ENCODE data around the gene NDUFV2. TPM values are rescaled to one million over a fixed set of nuclear protein-coding genes. Genes with fewer than 3 reads are reported as not detected.
"Not testable (repeated sequence)": the region's sequence is repeated elsewhere in the genome, so short reads cannot be mapped to it uniquely, and the experiment has no call there.

The NDUFV2 gene
- total RNA-seq, 1 donor from 2014 or later = 224 TPM

- intact Hi-C loops (cut with micrococcal nuclease) = no loop called here
Observed at GRCh38 chr18:9090578-9090977, 11.9 kb upstream of the NDUFV2 start.

GRCh38 chr18:9091066-9091476 is 11.4 kb upstream of the NDUFV2 start:
- intact Hi-C loops (cut with micrococcal nuclease) = loop anchor here (1.0 kb wide), 4 partner anchors 8 to 26 kb away; partner anchors contain the start of gene NDUFV2

GRCh38 chr18:9092665-9093064 is 9.8 kb upstream of the NDUFV2 start:
- intact Hi-C loops (cut with micrococcal nuclease) = no loop called here

- intact Hi-C loops (cut with micrococcal nuclease) = not testable (repeated sequence)
Observed at GRCh38 chr18:9093109-9093508, 9.4 kb upstream of the NDUFV2 start.

- intact Hi-C loops (cut with micrococcal nuclease) = no loop called here
Observed at GRCh38 chr18:9094307-9095226, 7.9 kb upstream of the NDUFV2 start.

- intact Hi-C loops (cut with micrococcal nuclease) = no loop called here
Observed at GRCh38 chr18:9095297-9096006, 7.0 kb upstream of the NDUFV2 start.

GRCh38 chr18:9096007-9096371 is 6.5 kb upstream of the NDUFV2 start:
- intact Hi-C loops (cut with micrococcal nuclease) = no loop called here

GRCh38 chr18:9096685-9097084 is 5.8 kb upstream of the NDUFV2 start:
- intact Hi-C loops (cut with micrococcal nuclease) = no loop called here

- intact Hi-C loops (cut with micrococcal nuclease) = no loop called here
Observed at GRCh38 chr18:9097349-9097748, 5.2 kb upstream of the NDUFV2 start.

GRCh38 chr18:9100796-9101195 is 1.7 kb upstream of the NDUFV2 start:
- intact Hi-C loops (cut with micrococcal nuclease) = loop anchor here (1.0 to 10.0 kb wide), 2 partner anchors 17 to 514 kb away; partner anchors contain the start of gene PPP4R1

- intact Hi-C loops (cut with micrococcal nuclease) = loop anchor here (1.0 to 10.0 kb wide), 9 partner anchors 11 to 811 kb away; partner anchors contain the start of genes ANKRD12, PPP4R1, RALBP1 and TWSG1
Observed at GRCh38 chr18:9101730-9102507, 580 bp upstream of the NDUFV2 start.

- intact Hi-C loops (cut with micrococcal nuclease) = loop anchor here (1.0 to 10.0 kb wide), 3 partner anchors 45 to 809 kb away; partner anchors contain the start of gene PPP4R1
Observed at GRCh38 chr18:9103376-9103873, 926 bp downstream of the NDUFV2 start.

GRCh38 chr18:9104244-9104901 is 1.9 kb downstream of the NDUFV2 start:
- intact Hi-C loops (cut with micrococcal nuclease) = loop anchor here (10.0 kb wide), 1 partner anchor 510 kb away; the partner anchor contains the start of gene PPP4R1

GRCh38 chr18:9105420-9105819 is 2.9 kb downstream of the NDUFV2 start:
- intact Hi-C loops (cut with micrococcal nuclease) = loop anchor here (10.0 kb wide), 1 partner anchor 509 kb away; the partner anchor contains the start of gene PPP4R1

- intact Hi-C loops (cut with micrococcal nuclease) = loop anchor here (10.0 kb wide), 1 partner anchor 509 kb away; the partner anchor contains the start of gene PPP4R1
Observed at GRCh38 chr18:9106094-9106493, 3.6 kb downstream of the NDUFV2 start.

GRCh38 chr18:9106800-9107584 is 4.5 kb downstream of the NDUFV2 start:
- intact Hi-C loops (cut with micrococcal nuclease) = loop anchor here (10.0 kb wide), 1 partner anchor 508 kb away; the partner anchor contains the start of gene PPP4R1

GRCh38 chr18:9108911-9109310 is 6.4 kb downstream of the NDUFV2 start:
- intact Hi-C loops (cut with micrococcal nuclease) = loop anchor here (10.0 kb wide), 1 partner anchor 506 kb away; the partner anchor contains the start of gene PPP4R1

GRCh38 chr18:9109523-9109922 is 7.0 kb downstream of the NDUFV2 start:
- intact Hi-C loops (cut with micrococcal nuclease) = loop anchor here (10.0 kb wide), 1 partner anchor 505 kb away; the partner anchor contains the start of gene PPP4R1

GRCh38 chr18:9113468-9114149 is 11.1 kb downstream of the NDUFV2 start:
- intact Hi-C loops (cut with micrococcal nuclease) = no loop called here

Data from T-helper 1 cell treated with Interleukin-12 subunit alpha and Interleukin-12 subunit beta and Interleukin-4 antibody, amounts not matched to agents 30 ng/mL and 1 ng/mL, for 36 hours (primary cell).